GM12878 (cell line): ENCODE measurements around the gene ASTL. TPM values are rescaled to one million over a fixed set of nuclear protein-coding genes. Genes with fewer than 3 reads are reported as not detected.

Experiments
- ATAC-seq: fragments of 200-7000 bp; cut with Tn5 transposase; 3 replicates; pipeline ENCODE4 v1.9.1; 2020; ENCODE audit warnings: mild to moderate bottlenecking, moderate library complexity
- BruUV-seq: library from RNA; stranded (reverse); fragments of 400-500 nt; replicated peaks from 2 replicates; lab custom pipeline; 2021; lab: Mats Ljungman, UMichigan
- CTCF ChIA-PET: fragments of 300-600 bp; sonication (Branson Sonifier 250); formaldehyde crosslinking; extraction: SDS; loops from one replicate; lab custom pipeline; 2021; ENCODE audit warnings: inconsistent platforms; lab: Yijun Ruan, JAX
- POLR2A ChIA-PET: fragments of 350-600 bp; formaldehyde crosslinking; extraction: SDS; loops from one replicate; lab custom pipeline; 2021; ENCODE audit warnings: inconsistent platforms; lab: Charles Lee
- RAD21 ChIA-PET: fragments of 300-600 bp; sonication (Branson Sonifier 250); formaldehyde crosslinking; loops from one replicate; lab custom pipeline; 2023; ENCODE audit warnings: antibody characterized with exemption; ENCODE audit not compliant: unreplicated experiment; lab: Charles Lee
- SMC1A ChIA-PET: fragments of 300-600 bp; sonication (Branson Sonifier 250); formaldehyde crosslinking; loops from one replicate; lab custom pipeline; 2023; ENCODE audit not compliant: unreplicated experiment, uncharacterized antibody; lab: Charles Lee
- DNase-seq: peaks from one replicate; pipeline ENCODE4 v3.0.0-alpha.2; 2011; ENCODE audit warnings: low read depth, low spot score
- FAIRE-seq: peaks from 3 replicates; lab custom pipeline; 2011; peaks lifted over from hg19 to GRCh38; lab: Jason Lieb, UNC
- H2AFZ ChIP-seq: 2 replicates; pipeline ENCODE4 v1.6.0; 2011; ENCODE audit warnings: low read depth, low read length, control low read depth; ENCODE audit not compliant: control insufficient read depth
- H3K27ac ChIP-seq: 2 replicates; pipeline ENCODE4 v1.5.1; 2011; ENCODE audit warnings: control low read depth; ENCODE audit not compliant: control insufficient read depth, insufficient read depth
- H3K27me3 ChIP-seq, 2 experiments: replicated peaks in 1 of 2; 2 replicates each; pipeline versions ENCODE4 v1.6.0 to v1.6.1; 2011; ENCODE audit warnings: low read length in 1 of 2; ENCODE audit not compliant: control insufficient read depth in 2 of 2, insufficient read depth in 2 of 2
- H3K36me3 ChIP-seq, 2 experiments: 2 replicates each; pipeline ENCODE4 v1.5.1; 2011; ENCODE audit warnings: low read length in 1 of 2; ENCODE audit not compliant: control insufficient read depth in 2 of 2, insufficient read depth in 2 of 2
- H3K4me1 ChIP-seq: 2 replicates; pipeline ENCODE4 v1.6.1; 2011; ENCODE audit warnings: mild to moderate bottlenecking, low read length, moderate library complexity, mixed read lengths; ENCODE audit not compliant: control insufficient read depth, insufficient read depth
- H3K4me2 ChIP-seq: 2 replicates; pipeline ENCODE4 v1.6.0; 2011; ENCODE audit warnings: control low read depth; ENCODE audit not compliant: control insufficient read depth, insufficient read depth
- H3K4me3 ChIP-seq: fragments of 200-600 bp; sonication (generic); 2 replicates; pipeline ENCODE4 v1.5.1; 2016
- H3K79me2 ChIP-seq: 2 replicates; pipeline ENCODE4 v1.6.0; 2011; ENCODE audit warnings: low read length; ENCODE audit not compliant: control insufficient read depth, insufficient read depth
- H3K9ac ChIP-seq: 2 replicates; pipeline ENCODE4 v1.8.0; 2011; ENCODE audit warnings: low read length, control low read depth, mixed read lengths; ENCODE audit not compliant: control insufficient read depth, insufficient read depth
- H3K9me3 ChIP-seq: replicated peaks from 3 replicates; pipeline ENCODE4 v1.5.1; 2011; ENCODE audit warnings: mild to moderate bottlenecking, low read length; ENCODE audit not compliant: control insufficient read depth, insufficient read depth
- H4K20me1 ChIP-seq: 2 replicates; pipeline ENCODE4 v1.6.0; 2011; ENCODE audit not compliant: control insufficient read depth, insufficient read depth
- BRCA1 ChIP-seq: IDR thresholded peaks from 2 replicates; pipeline ENCODE4 v1.6.1; 2011; ENCODE audit warnings: low read depth, low read length, improper control_type of control experiment
- CEBPB ChIP-seq, 2 experiments: fragments of 150-350 bp in 1 of 2; IDR thresholded peaks; 2 replicates each; pipeline ENCODE4 v1.6.1; 2012 to 2014; ENCODE audit warnings: low read depth in 2 of 2, low read length in 2 of 2, borderline replicate concordance in 1 of 2, inconsistent platforms in 1 of 2
- CREB1 ChIP-seq: IDR thresholded peaks from 2 replicates; pipeline ENCODE4 v1.6.1; 2012; ENCODE audit warnings: low read depth, mild to moderate bottlenecking, inconsistent platforms
- ESRRA ChIP-seq: IDR thresholded peaks from 2 replicates; pipeline ENCODE4 v1.6.1; 2012; ENCODE audit warnings: mild to moderate bottlenecking, low read length, improper control_type of control experiment
- EZH2 ChIP-seq: IDR thresholded peaks from 2 replicates; pipeline ENCODE4 v1.6.1; 2012; ENCODE audit warnings: low read depth, mild to moderate bottlenecking, control low read depth, inconsistent platforms, low read length, borderline replicate concordance; ENCODE audit not compliant: control insufficient read depth
- FOS ChIP-seq: IDR thresholded peaks from 3 replicates; pipeline ENCODE4 v1.6.1; 2011; ENCODE audit warnings: borderline replicate concordance; ENCODE audit not compliant: insufficient read length; ENCODE audit errors: extremely low read depth
- FOXK2 ChIP-seq: fragments of 450-650 bp; IDR thresholded peaks from 2 replicates; pipeline ENCODE4 v1.6.1; 2017; ENCODE audit warnings: mild to moderate bottlenecking, moderate library complexity
- IKZF1 ChIP-seq: fragments of 450-650 bp; conservative IDR thresholded peaks from 2 replicates; pipeline ENCODE4 v1.6.1; 2017; ENCODE audit warnings: antibody characterized with exemption, mild to moderate bottlenecking
- MYB ChIP-seq: fragments of 150-350 bp; IDR thresholded peaks from 2 replicates; pipeline ENCODE4 v1.6.1; 2014; ENCODE audit warnings: mild to moderate bottlenecking, low read depth, low read length, borderline replicate concordance
- NFXL1 ChIP-seq: fragments of 450-650 bp; IDR thresholded peaks from 2 replicates; pipeline ENCODE4 v1.6.1; 2017; ENCODE audit warnings: antibody characterized with exemption, mild to moderate bottlenecking, borderline replicate concordance
- POLR2A ChIP-seq: IDR thresholded peaks from 2 replicates; pipeline ENCODE4 v1.6.1; 2011; ENCODE audit warnings: low read depth, mild to moderate bottlenecking, low read length
- POLR2AphosphoS2 ChIP-seq: IDR thresholded peaks from 2 replicates; pipeline ENCODE4 v1.6.1; 2011; ENCODE audit warnings: low read depth, mild to moderate bottlenecking, low read length, improper control_type of control experiment, moderate library complexity
- POLR2AphosphoS5 ChIP-seq: IDR thresholded peaks from 2 replicates; pipeline ENCODE4 v1.6.1; 2011; ENCODE audit warnings: mild to moderate bottlenecking, low read length, inconsistent platforms
- RAD21 ChIP-seq: IDR thresholded peaks from 2 replicates; pipeline ENCODE4 v1.6.1; 2011; ENCODE audit warnings: mild to moderate bottlenecking, low read depth, low read length, moderate library complexity; ENCODE audit not compliant: insufficient read depth
- SMARCA5 ChIP-seq: fragments of 450-650 bp; IDR thresholded peaks from 2 replicates; pipeline ENCODE4 v1.6.1; 2017; ENCODE audit warnings: mild to moderate bottlenecking
- YY1 ChIP-seq: IDR thresholded peaks from 2 replicates; pipeline ENCODE4 v1.6.1; 2011; ENCODE audit warnings: low read depth, mild to moderate bottlenecking, low read length
- WGBS: methylation state at CpG from one replicate; pipeline ENCODE4 v1.1.6; 2016; ENCODE audit warnings: low lambda C conversion rate; ENCODE audit not compliant: insufficient replicate concordance, insufficient coverage; ENCODE audit errors: missing lambda C conversion rate; 5-methylcytosine and 5-hydroxymethylcytosine counted together
- in situ Hi-C: fragments of 300-500 bp; cut with MboI; formaldehyde crosslinking; loops from 9 replicates; pipeline ENCODE4 v1.14.3; 2018; ENCODE audit warnings: mixed read lengths
- intact Hi-C: fragments of 100-400 bp; cut with micrococcal nuclease; formaldehyde crosslinking; loops from one replicate; pipeline ENCODE4 v1.14.2; 2022; ENCODE audit not compliant: unreplicated experiment
- polyA plus RNA-seq, 11 experiments: library from polyadenylated mRNA; depleted of rRNA in 4 of 11; unstranded in 6 of 11; stranded (reverse) in 5 of 11; fragments of >200 nt; fragmentation: Nextera tagmentation in 4 of 11; fragmentation: Illumina TruSeq in 1 of 11; extraction: Ambion mirVana in 4 of 11; extraction: Trizol in 1 of 11; gene quantifications; 1 replicate in 1 of 11; 2 replicates in 10 of 11; pipeline versions ENCODE4 v1.2.1 to v1.2.3, GENCODE V29; 2011 to 2016; ENCODE audit warnings: inconsistent platforms in 2 of 11, missing spikeins in 2 of 11, low read depth in 1 of 11
- total RNA-seq, 4 experiments: library from RNA; depleted of rRNA in 3 of 4; stranded (reverse); fragments of >200 nt in 3 of 4; fragmentation: Illumina TruSeq in 1 of 4; extraction: Trizol in 1 of 4; gene quantifications; 2 replicates each; pipeline versions ENCODE4 v1.2.1 to v1.2.3, GENCODE V29; 2013 to 2021
- TF ChIP-seq, protein P1 (sequence below): fragments of 450-650 bp; IDR thresholded peaks from 2 replicates; pipeline ENCODE4 v1.6.1; 2016; ENCODE audit warnings: mild to moderate bottlenecking

Gene ASTL
- total and polyA plus RNA-seq, 10 of the 15 experiments (the other 5 are each of a cell fraction or from before 2014, with no cell fraction given): 0.18 to 1.0 (median 0.38) TPM; not detected in 4

DNA sequence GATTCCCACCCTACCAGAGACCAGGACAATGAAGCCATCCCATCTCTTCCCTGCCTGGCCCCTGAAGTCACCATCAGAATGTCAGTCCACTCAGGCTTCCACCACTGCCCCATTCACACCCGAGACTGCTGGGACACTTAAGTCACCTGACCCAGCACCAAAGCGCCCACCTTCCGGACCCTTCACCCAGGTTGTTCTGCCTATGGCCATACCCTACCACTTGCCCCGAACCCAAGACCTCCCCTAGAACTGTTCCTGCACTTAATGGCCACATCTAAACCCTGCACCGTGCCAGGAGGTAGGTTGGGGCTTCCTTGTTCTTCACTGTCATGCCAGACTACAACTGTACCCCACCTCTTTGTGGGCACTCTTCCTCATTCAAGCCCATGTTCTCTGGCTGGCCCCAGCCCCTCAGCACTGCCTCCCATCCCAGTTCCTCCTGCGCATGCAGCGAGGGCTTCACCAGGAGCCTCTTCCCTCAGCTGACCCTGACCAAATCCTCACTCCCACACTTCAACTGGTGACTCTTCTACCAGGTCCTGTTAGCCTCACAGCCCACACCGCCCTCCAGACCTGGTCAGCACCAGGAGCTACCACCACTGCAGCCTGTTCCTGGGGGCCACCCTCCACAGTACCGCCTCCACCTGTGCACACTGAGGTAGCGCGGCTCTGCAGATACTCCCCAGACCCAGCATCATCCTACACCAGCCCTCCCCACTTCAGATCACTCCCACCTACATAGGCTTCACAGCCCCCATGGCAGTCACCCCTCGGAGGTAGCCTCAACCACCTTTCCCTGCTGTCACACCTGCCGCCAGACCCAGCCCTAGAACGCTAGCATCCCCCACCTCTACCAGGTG is 13.7 kb downstream of the ASTL start:
- ATAC-seq: no peak
- TF ChIP-seq POLR2AphosphoS5: peak; percentile 36; the same call in 1 of the 2 replicates
- no peak for TF ChIP-seq YY1
- TF ChIP-seq POLR2A: peak; percentile 16; the same call in 1 of the 2 replicates
- no peak for TF ChIP-seq BRCA1
- TF ChIP-seq, all 136 proteins: peak for 2
- intact Hi-C loops: no loop called here
- no peak overlapping the region for H3K27ac ChIP-seq
- ChIA-PET CTCF (no interaction called here), SMC1A (no interaction called here), POLR2A (no interaction called here), RAD21 (interaction anchor here (0.9 kb wide), 1 partner anchor 50 kb away, joined by 4 read pairs; no protein-coding TSS in a partner anchor)
- no peak overlapping the region for H2AFZ ChIP-seq
- no TSS peak for BruUV-seq
- peaks cover 0 to 1% of the 10 kb centered on the region in 2 experiments; a peak in 2 of 4 replicates for H3K27me3 ChIP-seq
- in situ Hi-C loops: no loop called here
- DNase-seq (no peak), FAIRE-seq (no peak)
- H3K4me2 ChIP-seq: no peak overlapping the region
- H3K4me3 ChIP-seq: no peak overlapping the region
- H3K9ac ChIP-seq: no peak overlapping the region
- WGBS: 67% methylated on average over 14 of the region's 14 CpGs
- H3K9me3 ChIP-seq: no peaks in the 10 kb centered on the region
- H3K79me2 ChIP-seq: no peaks in the 10 kb centered on the region
- peaks cover 4% of the 10 kb centered on the region; the same call in 1 of the 2 replicates for H3K4me1 ChIP-seq
- H4K20me1 ChIP-seq: no peaks in the 10 kb centered on the region
- H3K36me3 ChIP-seq: no peaks in the 10 kb centered on the region

DNA sequence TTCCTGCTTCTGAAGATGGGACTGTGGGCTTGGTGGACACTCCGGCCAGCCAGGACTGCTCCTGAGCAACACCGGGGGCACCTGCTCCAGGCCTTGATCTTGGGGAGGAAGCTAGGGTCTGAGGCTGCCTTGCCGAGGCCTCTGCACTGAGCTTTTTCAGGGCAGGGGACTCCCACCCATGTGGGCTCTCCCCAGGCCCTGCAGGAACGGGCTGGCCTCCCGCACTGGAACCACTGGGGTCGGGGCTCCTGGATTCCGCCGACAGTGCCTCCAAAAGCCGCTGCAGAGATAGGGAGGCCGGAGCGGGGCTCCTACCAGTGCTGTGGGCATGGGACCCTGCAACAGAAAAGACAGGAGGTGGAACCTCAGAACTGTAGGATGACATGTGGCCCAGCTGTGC is 14.4 kb downstream of the ASTL start:
- Histone ChIP-seq H3K4me2 (no peak overlapping the region), H3K36me3 (no peaks in the 10 kb centered on the region), H2AFZ (no peak overlapping the region), H3K4me1 (peaks cover 4% of the 10 kb centered on the region; the same call in 1 of the 2 replicates), H3K27ac (no peak overlapping the region), H3K9me3 (no peaks in the 10 kb centered on the region), H3K79me2 (no peaks in the 10 kb centered on the region), H3K9ac (no peak overlapping the region), H3K4me3 (no peak overlapping the region), H4K20me1 (no peaks in the 10 kb centered on the region), H3K27me3 (peaks cover 0 to 1% of the 10 kb centered on the region in 2 experiments; a peak in 2 of 4 replicates)
- intact Hi-C loops: no loop called here
- POLR2A ChIA-PET: no interaction called here
- RAD21 ChIA-PET: interaction anchor here (0.9 kb wide), 1 partner anchor 51 kb away, joined by 4 read pairs; no protein-coding TSS in a partner anchor
- FAIRE-seq: no peak
- SMC1A ChIA-PET: no interaction called here
- BruUV-seq: no TSS peak
- 68% methylated on average over 11 of the region's 11 CpGs for WGBS
- ATAC-seq: no peak
- DNase-seq: no peak
- in situ Hi-C loops: no loop called here
- CTCF ChIA-PET: interaction anchor here (1.1 to 1.5 kb wide), 3 partner anchors 10 to 51 kb away, joined by 3 to 6 read pairs (median 4); no protein-coding TSS in a partner anchor
- TF ChIP-seq IKZF1 (no peak), ESRRA (no peak), RAD21 (no peak), SMARCA5 (no peak), CREB1 (no peak), NFXL1 (no peak), EZH2 (no peak), POLR2AphosphoS2 (no peak), FOXK2 (no peak), MYB (no peak), CEBPB (IDR thresholded peaks at IDR 0.05; ENCODE audit: borderline replicate concordance in 1 of 2, low read depth in 2 of 2, low read length in 2 of 2) (no peak), FOS (no peak)
- TF ChIP-seq, protein P1, sequence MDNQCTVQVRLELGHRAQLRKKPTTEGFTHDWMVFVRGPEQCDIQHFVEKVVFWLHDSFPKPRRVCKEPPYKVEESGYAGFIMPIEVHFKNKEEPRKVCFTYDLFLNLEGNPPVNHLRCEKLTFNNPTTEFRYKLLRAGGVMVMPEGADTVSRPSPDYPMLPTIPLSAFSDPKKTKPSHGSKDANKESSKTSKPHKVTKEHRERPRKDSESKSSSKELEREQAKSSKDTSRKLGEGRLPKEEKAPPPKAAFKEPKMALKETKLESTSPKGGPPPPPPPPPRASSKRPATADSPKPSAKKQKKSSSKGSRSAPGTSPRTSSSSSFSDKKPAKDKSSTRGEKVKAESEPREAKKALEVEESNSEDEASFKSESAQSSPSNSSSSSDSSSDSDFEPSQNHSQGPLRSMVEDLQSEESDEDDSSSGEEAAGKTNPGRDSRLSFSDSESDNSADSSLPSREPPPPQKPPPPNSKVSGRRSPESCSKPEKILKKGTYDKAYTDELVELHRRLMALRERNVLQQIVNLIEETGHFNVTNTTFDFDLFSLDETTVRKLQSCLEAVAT: no peak
